Embryonic facial prominence (tissue), 1 donor: Measurements from ENCODE around the gene ERP27.

Experiments
- DNase-seq: peaks from one replicate; pipeline ENCODE4 v3.0.0-alpha.2; 2016; ENCODE audit errors: extremely low spot score

The ERP27 gene

DNA sequence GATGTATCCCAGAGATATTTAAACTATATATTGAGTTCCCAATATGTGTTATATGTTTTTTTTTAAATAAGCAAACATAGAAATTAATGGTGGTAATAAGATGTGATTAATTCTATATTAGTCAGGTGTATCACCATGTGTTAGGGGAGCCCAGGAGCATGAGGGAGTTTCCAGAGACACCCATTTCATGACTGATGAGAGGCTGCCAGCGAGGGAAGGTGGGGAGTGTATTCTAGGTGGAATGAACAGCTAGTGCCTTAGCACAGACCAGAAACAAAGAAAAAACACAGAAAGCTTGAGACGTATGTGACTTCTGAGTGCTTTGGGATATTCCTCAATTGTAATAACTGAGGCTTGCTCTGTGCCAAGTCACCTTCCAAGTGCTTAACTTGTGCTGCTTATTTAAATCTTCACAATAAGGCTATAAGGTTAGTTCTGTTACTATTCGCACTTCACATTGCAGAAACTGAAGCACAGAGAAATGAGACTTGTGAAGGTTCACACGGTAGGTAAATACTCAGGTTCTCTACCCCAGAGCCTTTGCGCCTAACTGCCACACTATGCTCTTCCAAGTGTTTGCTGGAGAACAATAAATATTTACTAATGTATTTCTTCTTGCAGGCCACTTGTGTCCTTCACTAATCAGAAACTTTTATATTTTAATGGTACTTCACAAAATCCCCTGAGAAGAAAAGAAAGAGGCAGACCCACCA is 34.8 kb downstream of the ERP27 start:
- no peak for DNase-seq

DNA sequence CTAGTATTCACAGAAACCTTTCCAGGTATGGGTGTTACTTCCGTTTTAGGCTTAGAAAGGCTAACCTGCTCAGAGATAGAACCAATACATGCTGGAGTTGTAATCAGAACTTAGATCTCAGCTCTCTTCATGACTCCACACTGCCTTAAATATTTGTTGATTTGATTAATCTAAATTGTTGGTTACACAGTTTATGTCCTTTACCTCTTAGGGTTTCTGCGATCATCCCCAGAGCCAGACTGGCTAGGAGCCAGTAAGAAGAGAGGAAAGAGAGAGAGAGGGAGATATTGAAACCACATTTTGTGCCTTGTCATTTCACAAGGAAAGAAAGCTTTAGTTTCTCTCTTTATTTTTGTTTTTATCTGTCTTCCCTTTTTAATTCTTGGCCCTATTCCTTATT is 35.9 kb downstream of the ERP27 start:
- DNase-seq, result no peak

DNA sequence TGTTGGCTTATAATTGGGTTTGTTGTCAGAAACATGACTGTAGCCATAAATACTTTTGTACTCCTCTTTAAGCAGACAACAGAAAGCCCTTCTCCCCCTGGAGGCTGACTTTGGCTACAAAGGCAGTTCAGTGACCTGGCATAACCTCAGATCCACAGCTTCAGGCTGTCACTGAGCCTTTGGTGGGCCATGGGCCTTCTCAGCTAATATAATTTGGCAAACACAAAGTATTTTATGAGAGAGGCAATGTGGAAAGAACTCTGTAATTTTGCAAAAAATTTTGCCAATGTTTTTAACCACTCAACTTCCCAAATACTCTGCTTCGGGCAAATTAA is 37.1 kb downstream of the ERP27 start:
- no peak for DNase-seq

GRCh38 chr12:14900521-14901227 is 37.7 kb downstream of the ERP27 start:
- no peak for DNase-seq

DNA sequence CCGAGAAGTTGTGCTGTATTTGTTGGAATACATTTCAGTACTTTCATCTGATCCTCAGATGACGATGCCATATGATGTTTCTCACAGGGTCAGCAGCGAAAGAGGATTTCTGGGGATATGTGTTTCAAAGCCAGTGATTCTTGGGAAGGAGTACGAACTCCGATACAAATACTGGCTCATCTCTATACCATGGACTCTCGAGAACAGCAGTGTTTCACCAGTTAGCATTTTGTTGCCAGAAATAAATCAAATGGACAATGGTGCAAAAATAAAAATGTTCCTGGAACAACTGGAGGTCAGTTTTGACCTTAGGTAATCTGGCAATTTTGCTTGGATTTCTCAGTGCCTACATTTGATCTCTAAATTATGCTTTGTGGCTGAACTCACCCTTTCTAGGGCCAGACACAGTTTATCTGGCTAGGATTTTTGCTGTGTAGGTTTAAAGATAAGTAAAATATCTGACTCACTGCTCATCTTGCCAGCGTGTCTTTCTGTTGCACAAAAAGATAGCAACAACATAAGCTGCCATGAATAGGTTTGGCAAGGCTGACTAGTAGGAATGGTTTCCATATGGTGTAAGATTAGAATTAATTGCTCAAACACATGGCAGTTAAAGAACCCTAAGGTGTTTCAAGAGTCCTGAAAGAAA is 41.7 kb downstream of the ERP27 start:
- DNase-seq, result no peak

- DNase-seq, result no peak
Observed at GRCh38 chr12:14893506-14894250, 44.7 kb downstream of the ERP27 start.

DNA sequence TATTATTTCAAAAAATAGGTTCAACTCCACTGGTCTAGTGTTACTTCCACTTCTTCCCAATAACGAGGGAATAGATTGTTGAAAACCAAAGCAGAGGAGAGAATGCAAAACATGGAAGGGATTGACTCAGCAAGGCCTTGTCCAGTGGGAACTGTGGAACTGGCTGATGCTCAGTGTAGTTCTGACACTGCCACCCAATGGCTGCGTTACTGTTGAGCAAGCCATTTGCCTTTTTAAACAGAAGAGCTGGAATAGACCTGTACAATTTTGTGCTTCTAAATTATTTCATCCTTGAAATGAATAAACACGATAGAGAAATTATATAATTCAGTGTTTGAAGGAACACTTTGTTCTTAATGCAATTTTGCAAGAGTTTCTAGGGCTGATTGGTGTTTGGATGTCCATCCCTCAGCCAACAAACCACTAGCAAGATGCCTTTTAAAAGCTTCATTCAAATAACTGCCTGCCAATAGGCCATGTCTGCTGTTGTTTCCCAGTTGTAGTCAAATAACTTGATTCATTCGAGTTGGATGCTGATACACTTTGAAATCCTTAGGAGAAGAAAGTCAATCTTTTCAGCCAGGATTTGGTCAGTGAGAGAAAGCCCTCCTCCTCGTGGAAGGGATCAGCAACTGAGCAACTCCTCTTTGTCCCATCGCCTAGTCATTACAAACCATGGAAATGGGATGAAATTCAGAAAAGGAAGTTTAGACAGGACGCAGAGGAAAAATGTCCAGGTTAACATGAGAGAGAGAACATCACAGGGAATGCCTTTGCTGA is 45.4 kb downstream of the ERP27 start:
- DNase-seq, result no peak

GRCh38 chr12:14890701-14891100 is 47.6 kb downstream of the ERP27 start:
- no peak for DNase-seq

DNA sequence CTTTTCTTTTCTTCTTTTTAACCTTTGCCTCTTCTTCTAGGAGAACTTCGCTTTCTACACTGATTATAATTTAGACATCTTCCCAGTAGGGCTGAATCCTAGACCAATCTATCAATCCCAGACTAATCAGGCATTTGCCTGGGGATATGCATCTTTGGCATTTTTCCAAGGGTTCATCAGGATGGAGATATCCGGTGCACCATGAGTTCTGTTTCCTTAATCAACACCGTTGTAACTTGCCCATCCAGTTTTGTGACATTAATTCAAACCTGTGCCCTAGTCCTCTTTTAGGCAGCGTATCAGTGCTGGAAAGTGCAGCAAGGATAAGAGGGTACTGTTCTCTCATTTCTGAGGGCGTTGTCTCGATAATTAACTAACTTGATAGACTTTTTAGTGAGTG is 52.1 kb downstream of the ERP27 start:
- no peak for DNase-seq

DNA sequence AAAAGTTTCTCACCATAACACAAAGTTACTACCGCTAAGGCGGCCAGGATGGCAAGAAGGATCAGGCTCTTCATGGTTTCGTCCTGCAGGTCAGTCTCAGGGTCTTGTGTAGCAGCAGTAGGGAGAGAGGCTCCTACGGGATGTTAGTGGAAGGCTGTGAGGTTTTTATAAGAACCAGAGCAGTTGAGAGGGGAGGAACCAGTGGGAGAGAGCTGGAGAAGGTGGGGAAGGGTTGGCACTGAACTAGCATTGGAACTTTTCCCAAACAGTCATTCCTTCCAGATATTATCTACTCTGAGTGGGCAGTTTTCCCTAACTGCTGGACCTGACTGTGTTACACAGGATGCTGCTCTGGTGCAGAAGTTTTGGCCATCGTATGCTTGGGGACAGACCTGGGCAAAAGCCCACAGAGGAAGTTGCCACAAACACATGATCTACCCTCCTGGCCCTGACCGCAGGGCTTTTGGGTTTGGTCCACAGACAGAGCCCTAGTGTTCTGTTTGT is 52.6 kb downstream of the ERP27 start, which contains the start of gene MGP:
Gene MGP (minus strand): TSS at position 137 of the 504 bp plus-strand sequence. CDS start 63 bp downstream, at position 74.
- DNase-seq, result no peak

- DNase-seq, result peak; percentile 47
Observed at GRCh38 chr12:14884458-14884878, 53.9 kb downstream of the ERP27 start.

GRCh38 chr12:14883686-14884085 is 54.7 kb downstream of the ERP27 start:
- no peak for DNase-seq

GRCh38 chr12:14880890-14881453 is 57.4 kb downstream of the ERP27 start:
- no peak for DNase-seq

- DNase-seq, result no peak
Observed at GRCh38 chr12:14879222-14879933, 59.0 kb downstream of the ERP27 start.

GRCh38 chr12:14878488-14878887 is 59.8 kb downstream of the ERP27 start:
- no peak for DNase-seq

GRCh38 chr12:14876833-14877232 is 61.5 kb downstream of the ERP27 start:
- DNase-seq, result no peak

DNA sequence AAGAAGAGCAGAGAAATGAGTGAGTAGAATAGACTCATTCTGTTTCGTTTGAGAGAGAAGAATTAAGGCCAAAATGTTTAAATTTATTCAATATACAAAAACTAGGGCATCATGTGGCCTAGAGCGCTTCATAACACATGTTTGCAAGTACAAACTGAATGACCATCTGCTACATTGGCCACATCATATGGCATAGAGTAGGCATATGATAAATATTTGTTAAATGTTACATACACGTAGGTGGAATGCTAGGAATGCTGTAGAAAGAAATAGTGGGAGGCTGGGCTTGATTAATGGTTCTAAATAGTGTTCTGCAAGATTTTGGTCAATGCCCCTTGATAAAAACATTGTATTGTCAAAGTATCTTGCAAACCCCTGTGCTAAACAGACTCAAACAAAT is 63.5 kb downstream of the ERP27 start:
- DNase-seq, result no peak

- no peak for DNase-seq
Observed at GRCh38 chr12:14873440-14874185, 64.7 kb downstream of the ERP27 start.

DNA sequence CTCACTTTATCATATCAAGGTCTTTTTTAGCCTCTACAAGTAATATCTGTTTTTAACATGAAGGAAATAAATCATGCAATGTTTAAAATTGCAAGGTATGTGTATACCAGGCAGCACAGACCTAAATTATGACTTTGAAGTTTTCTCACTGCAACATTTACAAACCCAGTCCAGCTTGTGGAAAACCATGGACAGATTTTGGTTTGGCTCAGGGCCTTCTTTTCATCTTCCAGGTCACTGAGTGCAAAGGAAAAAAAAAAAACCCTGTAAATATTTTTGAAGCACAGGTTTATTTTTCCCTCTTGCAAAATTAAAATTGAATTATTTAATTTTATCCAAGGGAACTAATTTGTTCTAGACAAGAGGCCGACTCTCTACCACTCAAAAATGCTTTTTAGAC is 66.5 kb downstream of the ERP27 start:
- no peak for DNase-seq

DNA sequence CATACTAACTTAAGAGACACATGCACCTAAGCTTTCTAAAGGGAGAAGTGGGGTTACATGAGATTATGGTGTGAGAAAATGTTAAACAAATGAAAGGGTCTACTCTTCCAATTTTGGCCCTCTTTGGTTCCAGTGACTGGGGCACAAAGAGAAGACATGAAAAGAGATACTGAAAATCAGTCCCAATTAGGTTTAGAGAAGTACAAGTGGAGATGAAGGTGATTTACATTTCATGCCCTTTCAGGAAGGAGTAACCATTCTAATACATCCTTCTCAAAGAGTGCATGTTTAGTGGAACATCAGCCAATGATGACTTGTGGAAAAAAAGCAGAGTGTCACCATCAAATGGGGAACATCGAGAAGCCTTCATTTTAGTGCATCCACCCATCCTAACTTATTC is 67.1 kb downstream of the ERP27 start:
- no peak for DNase-seq
